Duodenal mucosa (tissue), 2 donors: ENCODE measurements around the gene ABT1.
A peak's percentile ranks its signal among the peaks of the same experiment; 100 is the strongest.

Experiments used
- H3K27ac ChIP-seq: one replicate; pipeline ENCODE4 v1.7.0; 2013; ENCODE audit warnings: low read depth, low read length
- H3K27me3 ChIP-seq, 2 donors: one replicate each; pipeline ENCODE4 v1.7.0; 2013; ENCODE audit warnings: low read length in 2 of 2, control low read depth in 1 of 2; ENCODE audit not compliant: insufficient read depth in 2 of 2, control insufficient read depth in 1 of 2
- H3K36me3 ChIP-seq, 2 donors: one replicate each; pipeline ENCODE4 v1.7.0; 2013; ENCODE audit warnings: low read length in 2 of 2, control low read depth in 1 of 2; ENCODE audit not compliant: insufficient read depth in 2 of 2, control insufficient read depth in 1 of 2
- H3K4me1 ChIP-seq, 2 donors: one replicate each; pipeline ENCODE4 v1.7.0; 2013; ENCODE audit warnings: low read length in 2 of 2, control low read depth in 1 of 2; ENCODE audit not compliant: insufficient read depth in 2 of 2, control insufficient read depth in 1 of 2
- H3K4me3 ChIP-seq, 2 donors: one replicate each; pipeline ENCODE4 v1.7.0; 2013; ENCODE audit warnings: low read length in 2 of 2, low read depth in 1 of 2
- H3K9ac ChIP-seq, 2 donors: one replicate each; pipeline ENCODE4 v1.7.0; 2013; ENCODE audit warnings: low read length in 2 of 2, low read depth in 1 of 2
- H3K9me3 ChIP-seq, 2 donors: one replicate each; pipeline ENCODE4 v1.7.0; 2013; ENCODE audit warnings: low read length in 2 of 2, control low read depth in 1 of 2; ENCODE audit not compliant: control insufficient read depth in 1 of 2

Gene ABT1

DNA sequence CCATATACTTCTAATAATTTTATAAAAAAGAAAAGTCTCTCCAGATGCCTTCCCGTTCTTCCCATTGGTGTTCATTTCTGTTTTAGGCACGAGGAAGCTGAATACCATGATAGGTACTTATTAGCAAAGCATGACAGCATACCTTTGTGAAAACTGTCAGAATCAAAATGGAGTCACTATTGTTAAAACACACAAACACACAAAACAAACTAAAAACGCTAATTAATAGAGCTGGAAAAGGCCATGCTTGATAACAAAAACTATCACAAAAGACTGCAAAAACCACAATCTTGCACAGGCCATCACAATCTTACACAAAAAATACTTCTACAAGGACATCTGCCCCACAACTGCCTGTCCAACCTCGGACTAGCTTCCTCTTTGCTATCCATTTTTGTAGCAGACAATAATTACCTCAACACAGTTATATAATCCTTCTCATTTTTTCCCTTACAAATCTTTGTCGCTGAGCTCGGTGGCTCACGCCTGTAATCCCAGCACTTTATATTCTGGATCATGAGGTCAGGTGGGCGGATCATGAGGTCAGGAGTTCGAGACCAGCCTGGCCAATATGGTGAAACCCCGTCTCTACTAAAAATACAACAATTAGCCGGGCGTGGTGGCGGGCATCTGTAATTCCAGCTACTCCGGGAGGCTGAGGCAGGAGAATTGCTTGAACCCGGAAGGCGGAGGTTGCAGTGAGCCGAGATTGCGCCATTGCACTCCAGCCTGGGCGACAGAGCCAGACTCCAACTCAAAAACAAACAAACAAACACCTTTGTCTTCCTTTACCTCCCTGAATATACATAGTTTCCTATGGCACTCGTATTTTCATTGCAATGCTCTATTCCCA lies 3.2 kb upstream of the ABT1 start:
- H3K9me3 ChIP-seq: no peaks in the 10 kb centered on the region
- peaks cover 7 to 30% of the 10 kb centered on the region in 2 donors for H3K27me3 ChIP-seq
- no peak overlapping the region for H3K27ac ChIP-seq
- no peak overlapping the region for H3K9ac ChIP-seq
- no peak overlapping the region for H3K4me3 ChIP-seq
- H3K36me3 ChIP-seq: peaks cover 5 to 6% of the 10 kb centered on the region in 2 donors
- H3K4me1 ChIP-seq: peaks cover 7 to 15% of the 10 kb centered on the region in 2 donors

DNA sequence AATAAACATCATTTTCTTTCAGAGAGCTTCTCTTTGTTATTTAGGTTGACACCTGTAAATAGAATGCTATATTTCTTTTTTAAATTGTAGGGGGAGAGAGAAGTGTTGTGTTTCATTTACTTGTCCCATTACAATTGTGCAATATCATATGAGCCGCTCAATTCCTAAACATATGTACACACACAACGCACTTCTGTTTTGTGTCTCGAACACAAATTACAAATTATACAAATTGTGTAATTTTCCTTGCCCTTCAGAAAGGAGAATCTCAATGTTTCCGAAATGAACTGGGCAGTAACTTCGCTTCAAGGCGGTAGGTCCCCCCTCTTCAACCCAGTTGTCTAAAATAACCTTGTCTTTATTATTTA lies 2.6 kb upstream of the ABT1 start:
- Histone ChIP-seq H3K27me3 (peaks cover 7 to 30% of the 10 kb centered on the region in 2 donors), H3K36me3 (peaks cover 7 to 10% of the 10 kb centered on the region in 2 donors), H3K4me1 (peaks cover 7 to 15% of the 10 kb centered on the region in 2 donors), H3K9me3 (no peaks in the 10 kb centered on the region), H3K4me3 (no peak overlapping the region), H3K27ac (no peak overlapping the region), H3K9ac (no peak overlapping the region)

DNA sequence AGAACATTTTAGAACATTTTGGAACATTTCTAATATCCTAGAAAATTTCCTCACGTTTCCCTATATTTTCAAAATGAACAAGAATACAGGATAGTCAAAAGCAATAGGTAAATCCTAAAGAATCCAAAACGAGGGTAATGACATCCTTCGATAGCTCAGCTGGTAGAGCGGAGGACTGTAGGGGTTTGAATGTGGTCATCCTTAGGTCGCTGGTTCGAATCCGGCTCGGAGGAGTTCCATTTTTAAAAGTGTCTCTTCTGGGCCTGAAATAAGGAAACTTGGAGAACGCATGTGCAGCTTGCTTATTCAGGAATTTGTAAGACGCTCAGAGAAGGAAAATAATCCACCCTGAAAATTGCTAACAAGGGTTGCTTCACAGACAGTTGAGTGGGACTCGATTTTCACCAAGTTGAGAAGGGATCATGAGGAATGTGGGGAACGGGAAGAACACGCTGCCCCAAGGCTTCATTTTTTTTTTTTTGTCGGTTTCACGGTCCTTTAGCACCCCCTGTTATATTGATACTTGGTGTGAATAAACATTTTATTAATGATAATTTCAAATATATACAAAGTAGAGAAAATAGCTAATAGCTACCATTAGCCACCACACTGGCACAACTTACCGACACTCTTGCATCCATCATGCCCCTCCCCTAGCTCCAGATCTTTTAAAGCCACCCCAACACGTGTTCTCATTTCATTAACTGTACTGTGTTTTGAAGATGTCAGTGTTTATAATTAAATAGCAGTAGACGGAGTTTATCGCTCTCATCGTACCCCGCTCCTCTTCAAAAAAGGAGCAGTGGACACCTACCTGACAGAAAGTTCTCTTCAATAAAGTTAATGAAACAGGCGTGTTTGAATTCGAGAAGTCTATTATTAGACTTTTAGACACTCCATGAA lies 1.8 kb upstream of the ABT1 start:
- no peak overlapping the region for H3K27ac ChIP-seq
- peak overlapping the region; percentile 72 to 79 for H3K4me3 ChIP-seq
- H3K4me1 ChIP-seq: peaks cover 7 to 15% of the 10 kb centered on the region in 2 donors
- peak overlapping the region; percentile 35 to 54 for H3K9ac ChIP-seq
- no peaks in the 10 kb centered on the region for H3K9me3 ChIP-seq
- H3K27me3 ChIP-seq: peaks cover 7 to 30% of the 10 kb centered on the region in 2 donors
- H3K36me3 ChIP-seq: peaks cover 15 to 19% of the 10 kb centered on the region in 2 donors

DNA sequence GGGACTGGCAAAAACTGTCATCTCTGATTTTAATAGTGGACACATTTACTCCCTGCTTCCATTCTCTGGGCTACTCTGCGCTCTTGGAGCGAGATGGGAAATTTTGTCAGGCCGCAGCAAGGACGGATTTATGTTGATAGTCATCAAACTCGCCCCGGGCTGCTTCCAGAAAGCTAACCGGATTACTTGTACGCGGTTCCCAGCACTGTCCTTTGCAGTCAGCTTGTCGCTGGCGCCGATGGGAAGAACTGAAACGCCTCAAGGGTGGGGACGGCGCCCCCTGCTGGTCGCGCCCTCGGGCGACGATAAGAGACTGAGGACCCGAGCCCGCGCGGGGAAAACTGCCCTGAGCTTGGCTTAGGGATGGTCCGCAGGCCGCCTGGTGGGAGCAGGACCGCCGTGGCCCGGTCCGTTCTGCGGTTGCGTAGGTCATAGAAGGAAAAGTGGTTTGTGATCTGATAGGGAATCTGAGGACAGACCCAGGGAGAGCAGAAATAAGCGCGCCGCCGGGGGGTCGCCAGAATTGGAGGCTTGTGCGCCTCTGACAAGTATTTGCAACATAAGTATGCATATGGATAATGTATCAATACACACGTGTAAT lies 984 bp upstream of the ABT1 start:
- Histone ChIP-seq H3K9ac (peak overlapping the region; percentile 35 to 54), H3K36me3 (peaks cover 16 to 22% of the 10 kb centered on the region in 2 donors), H3K27ac (peak overlapping the region; percentile 3), H3K9me3 (no peaks in the 10 kb centered on the region), H3K4me1 (peaks cover 7 to 15% of the 10 kb centered on the region in 2 donors), H3K27me3 (peaks cover 7 to 30% of the 10 kb centered on the region in 2 donors), H3K4me3 (peak overlapping the region; percentile 72 to 79)

DNA sequence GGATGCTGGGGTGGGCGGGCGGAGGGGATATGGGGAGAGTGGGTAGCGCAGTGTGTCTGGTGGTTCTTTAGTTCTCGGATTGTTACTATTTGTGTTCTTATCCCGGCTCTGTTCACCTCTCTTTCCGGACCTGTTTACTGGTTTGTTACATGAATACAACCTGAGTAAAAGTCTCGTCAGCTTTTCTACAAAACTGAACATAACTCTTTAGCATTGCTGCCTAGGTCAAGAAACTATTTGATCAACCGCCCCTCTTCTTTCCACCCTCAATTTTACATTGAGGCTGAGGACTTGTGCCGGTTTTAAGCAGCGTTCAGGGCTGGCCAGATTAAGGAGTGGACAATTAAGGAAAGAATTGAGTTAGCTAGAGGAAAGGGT lies 625 bp downstream of the ABT1 start:
- H3K27ac ChIP-seq: no peak overlapping the region
- H3K27me3 ChIP-seq: peaks cover 7 to 18% of the 10 kb centered on the region in 2 donors
- H3K36me3 ChIP-seq: peaks cover 16 to 22% of the 10 kb centered on the region in 2 donors
- H3K4me3 ChIP-seq: peak overlapping the region; percentile 94 to 96
- H3K9ac ChIP-seq: peak overlapping the region; percentile 89 to 98
- no peaks in the 10 kb centered on the region for H3K9me3 ChIP-seq
- H3K4me1 ChIP-seq: peaks cover 7 to 15% of the 10 kb centered on the region in 2 donors

DNA sequence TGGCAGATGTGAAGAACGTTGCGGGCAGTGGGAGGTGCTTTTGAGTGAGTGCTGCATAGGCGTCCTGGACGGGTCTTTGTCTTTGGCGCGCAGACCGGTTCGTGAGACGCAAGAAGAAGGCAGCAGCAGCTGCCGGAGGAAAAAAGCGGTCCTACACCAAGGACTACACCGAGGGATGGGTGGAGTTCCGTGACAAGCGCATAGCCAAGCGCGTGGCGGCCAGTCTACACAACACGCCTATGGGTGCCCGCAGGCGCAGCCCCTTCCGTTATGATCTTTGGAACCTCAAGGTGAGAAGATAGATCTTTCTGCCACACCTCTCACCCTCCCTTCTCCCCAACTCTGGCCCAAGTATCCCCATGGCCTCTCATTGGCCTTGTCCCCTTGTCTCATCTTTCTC lies 1.1 kb downstream of the ABT1 start:
- Histone ChIP-seq H3K4me3 (peak overlapping the region; percentile 94 to 96), H3K27ac (no peak overlapping the region), H3K27me3 (peaks cover 7 to 16% of the 10 kb centered on the region in 2 donors), H3K9ac (peak overlapping the region; percentile 89 to 98), H3K36me3 (peaks cover 16 to 22% of the 10 kb centered on the region in 2 donors), H3K9me3 (no peaks in the 10 kb centered on the region), H3K4me1 (peaks cover 7 to 15% of the 10 kb centered on the region in 2 donors)

DNA sequence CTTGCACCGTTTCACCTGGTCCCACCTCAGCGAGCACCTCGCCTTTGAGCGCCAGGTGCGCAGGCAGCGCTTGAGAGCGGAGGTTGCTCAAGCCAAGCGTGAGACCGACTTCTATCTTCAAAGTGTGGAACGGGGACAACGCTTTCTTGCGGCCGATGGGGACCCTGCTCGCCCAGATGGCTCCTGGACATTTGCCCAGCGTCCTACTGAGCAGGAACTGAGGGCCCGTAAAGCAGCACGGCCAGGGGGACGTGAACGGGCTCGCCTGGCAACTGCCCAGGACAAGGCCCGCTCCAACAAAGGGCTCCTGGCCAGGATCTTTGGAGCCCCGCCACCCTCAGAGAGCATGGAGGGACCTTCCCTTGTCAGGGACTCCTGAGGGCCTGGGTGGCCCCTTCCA lies 1.5 kb downstream of the ABT1 start:
- no peak overlapping the region for H3K9ac ChIP-seq
- peaks cover 6 to 15% of the 10 kb centered on the region in 2 donors for H3K27me3 ChIP-seq
- no peak overlapping the region for H3K27ac ChIP-seq
- peaks cover 16 to 22% of the 10 kb centered on the region in 2 donors for H3K36me3 ChIP-seq
- no peaks in the 10 kb centered on the region for H3K9me3 ChIP-seq
- H3K4me1 ChIP-seq: peaks cover 7 to 15% of the 10 kb centered on the region in 2 donors
- H3K4me3 ChIP-seq: peak overlapping the region in 1 of 2 donors; percentile 96

DNA sequence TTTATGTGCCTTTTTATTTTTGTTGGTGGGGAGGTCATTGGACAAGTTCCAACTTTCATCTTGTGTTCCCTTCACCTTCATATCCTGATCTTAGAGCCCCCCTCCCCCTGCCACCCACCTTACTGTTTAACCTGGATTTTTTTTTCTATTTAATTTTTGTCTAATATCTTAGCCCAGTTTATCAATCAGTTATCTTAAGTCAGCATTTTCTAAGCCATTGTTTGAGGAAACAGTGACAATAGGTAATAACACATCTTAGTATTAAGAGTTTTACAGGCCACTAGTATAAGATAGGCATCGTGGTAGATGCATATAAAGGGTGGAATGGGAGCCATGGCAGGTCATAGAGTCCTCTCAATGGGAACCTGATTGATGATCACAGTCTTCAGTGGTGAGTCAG lies 2.4 kb downstream of the ABT1 start:
- Histone ChIP-seq H3K9me3 (no peaks in the 10 kb centered on the region), H3K9ac (no peak overlapping the region), H3K36me3 (peaks cover 16 to 22% of the 10 kb centered on the region in 2 donors), H3K27ac (no peak overlapping the region), H3K4me1 (peaks cover 7 to 15% of the 10 kb centered on the region in 2 donors), H3K4me3 (no peak overlapping the region), H3K27me3 (peaks cover 2 to 8% of the 10 kb centered on the region in 2 donors)

DNA sequence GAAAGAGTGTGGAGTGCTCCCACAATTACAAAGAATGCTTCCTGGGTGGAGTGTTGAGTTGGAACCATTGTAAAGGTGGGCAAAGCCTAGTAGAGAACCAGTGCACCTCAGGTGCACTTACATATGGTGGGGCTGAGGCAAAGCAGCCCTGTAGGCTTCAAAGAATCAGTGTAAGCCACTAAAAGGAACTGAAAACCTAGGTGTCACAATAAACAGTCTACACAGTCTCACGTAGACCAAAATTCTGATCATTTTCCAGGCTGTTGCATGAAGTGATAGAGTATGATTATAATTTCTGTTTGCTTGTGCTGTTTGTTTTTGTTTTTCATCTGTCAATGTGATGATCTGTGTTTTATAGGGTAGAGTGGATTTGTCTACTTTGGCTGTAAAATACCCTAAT lies 2.8 kb downstream of the ABT1 start:
- peaks cover 0 to 4% of the 10 kb centered on the region in 2 donors for H3K27me3 ChIP-seq
- H3K9me3 ChIP-seq: no peaks in the 10 kb centered on the region
- peaks cover 16 to 22% of the 10 kb centered on the region in 2 donors for H3K36me3 ChIP-seq
- peaks cover 7 to 15% of the 10 kb centered on the region in 2 donors for H3K4me1 ChIP-seq
- no peak overlapping the region for H3K27ac ChIP-seq
- no peak overlapping the region for H3K9ac ChIP-seq
- H3K4me3 ChIP-seq: no peak overlapping the region
